ENCODE results near the gene NEO1.

The NEO1 gene

GRCh38 chr15:73331991-73332925 is 280.0 kb downstream of the NEO1 start:
- no peak for DNase-seq

GRCh38 chr15:73333001-73333400 is 280.7 kb downstream of the NEO1 start:
- DNase-seq: no peak

- DNase-seq: no peak
These were observed 281.8 kb downstream of the NEO1 start for GRCh38 chr15:73334086-73334485.

GRCh38 chr15:73335026-73335425 is 282.8 kb downstream of the NEO1 start:
- no peak for DNase-seq

DNA sequence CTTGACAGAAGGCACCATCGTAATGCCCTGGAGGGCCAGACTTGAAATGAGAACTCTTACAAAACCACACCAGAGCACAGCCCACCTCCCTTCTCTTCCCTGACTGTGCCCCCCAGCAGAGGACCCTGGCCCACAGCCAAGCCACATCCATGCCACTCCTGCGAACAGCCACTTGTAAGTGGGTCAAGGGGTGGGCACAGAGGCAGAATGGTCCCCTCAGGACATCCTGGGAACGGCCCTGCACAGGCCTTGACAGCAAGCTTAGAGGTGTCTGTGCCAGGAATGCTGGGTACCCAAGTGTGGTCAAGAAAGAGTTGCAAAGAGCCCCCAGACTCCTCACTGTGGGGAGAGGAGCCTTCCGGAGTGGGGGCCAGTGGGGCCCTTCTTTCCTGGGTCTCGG is 283.2 kb downstream of the NEO1 start:
- DNase-seq: no peak

DNA sequence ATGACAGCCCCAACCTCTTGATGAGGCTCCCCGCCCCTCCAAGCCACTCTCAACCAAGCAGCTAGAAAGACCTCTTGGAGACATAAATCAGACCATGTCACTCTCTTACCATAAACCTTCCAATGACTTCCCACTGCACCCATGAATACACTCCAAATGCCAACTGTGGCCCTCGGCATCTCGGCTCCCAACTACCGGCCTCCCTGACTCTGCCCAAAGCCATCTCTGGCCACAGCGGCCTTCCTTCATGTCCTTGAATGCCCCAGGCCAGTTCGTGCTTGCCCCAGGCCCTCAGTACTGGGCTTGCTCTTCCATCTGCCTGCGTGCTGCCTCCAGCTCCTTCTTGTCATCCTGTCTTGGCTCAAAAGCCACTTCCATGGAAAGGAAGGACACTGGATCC is 284.5 kb downstream of the NEO1 start:
- no peak for DNase-seq

DNA sequence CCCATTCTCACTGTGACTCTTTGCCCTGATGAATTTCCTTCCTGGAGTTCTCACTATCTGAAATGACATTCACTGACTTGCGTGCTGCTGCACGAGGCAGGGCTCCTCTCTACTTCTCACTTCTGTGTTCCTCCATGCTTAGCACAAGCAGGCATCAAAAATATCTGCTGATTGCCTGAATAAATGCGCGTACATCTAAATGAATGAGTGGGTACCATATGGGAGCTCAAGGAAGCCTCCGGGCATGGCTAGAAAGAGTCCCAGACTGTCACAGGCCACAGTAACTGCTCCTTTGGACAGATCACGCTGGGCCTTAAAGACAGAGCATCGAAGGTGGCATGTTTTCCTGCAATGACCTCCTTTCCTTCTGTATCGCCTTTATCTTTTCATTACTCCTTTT is 284.9 kb downstream of the NEO1 start:
- no peak for DNase-seq

- DNase-seq: no peak
These were observed 285.8 kb downstream of the NEO1 start for GRCh38 chr15:73338058-73338457.

DNA sequence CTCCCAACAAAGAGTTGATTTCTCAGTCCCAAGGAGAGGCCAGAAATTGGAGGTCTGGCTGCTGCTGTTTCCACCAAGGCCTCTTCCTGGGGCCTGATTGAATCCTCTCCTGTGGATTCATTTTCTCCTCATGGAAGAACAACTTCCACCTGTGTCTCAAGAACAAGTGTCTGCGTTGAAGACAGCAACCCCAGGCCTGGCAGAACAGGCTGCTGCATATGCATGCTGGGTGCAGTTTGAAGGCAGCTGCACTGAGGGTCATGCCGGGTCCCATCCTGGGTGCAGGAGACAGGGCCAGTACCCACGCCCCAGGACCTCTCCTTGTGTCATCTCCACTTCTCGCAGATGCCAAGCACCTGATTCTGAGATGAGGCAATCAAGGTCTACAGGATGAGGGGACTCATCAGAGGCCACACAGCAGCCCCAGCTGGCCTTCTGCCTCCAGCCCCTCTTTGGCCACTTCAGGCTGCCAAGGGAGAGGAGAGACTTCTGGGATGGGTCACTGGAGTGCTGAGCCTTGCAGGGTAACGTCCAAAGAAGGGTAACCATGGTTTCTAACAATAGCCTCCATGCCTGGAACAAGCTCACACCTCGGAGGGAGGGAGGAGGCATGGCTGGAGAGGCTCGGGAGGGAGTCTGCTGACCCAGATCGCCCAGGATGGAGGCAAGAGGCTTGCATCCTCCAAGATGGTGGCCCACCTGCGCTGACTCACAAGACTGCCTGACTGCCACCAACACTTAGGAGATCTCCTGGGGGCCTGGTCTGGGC is 286.5 kb downstream of the NEO1 start:
- DNase-seq: no peak

DNA sequence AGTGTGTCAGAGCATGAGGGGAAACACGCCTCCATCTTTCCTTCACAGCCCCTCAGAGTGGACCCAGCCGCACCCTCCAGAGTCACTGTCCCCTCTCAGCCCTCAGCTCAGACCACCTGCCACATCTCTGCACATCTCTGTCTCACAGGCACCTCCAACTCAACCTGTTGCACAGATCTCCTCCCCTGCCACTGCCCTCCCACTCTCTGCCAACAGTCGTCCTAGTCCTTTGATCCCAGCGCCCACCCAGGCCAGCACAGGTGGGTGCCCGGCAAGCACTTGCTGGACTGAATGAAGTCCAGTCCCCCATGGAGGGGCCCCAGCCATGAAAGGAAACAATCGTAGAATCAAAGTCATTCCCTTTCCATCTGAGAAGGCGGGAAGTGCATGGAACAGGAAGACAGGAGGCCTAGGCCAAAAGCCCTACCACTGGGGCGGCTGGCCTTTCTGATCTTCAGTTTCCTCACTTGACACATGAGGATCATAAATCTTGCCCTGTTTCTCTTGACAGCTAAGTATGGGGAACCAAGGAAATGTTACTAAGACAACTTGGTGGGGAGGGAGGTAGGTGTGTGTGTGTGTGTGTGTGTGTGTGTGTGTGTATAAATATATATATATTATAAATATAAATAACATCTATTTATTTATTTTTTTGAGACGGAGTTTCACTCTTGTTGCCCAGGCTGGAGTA is 288.4 kb downstream of the NEO1 start:
- no peak for DNase-seq

GRCh38 chr15:73341886-73342600 is 289.8 kb downstream of the NEO1 start:
- no peak for DNase-seq

- no peak for DNase-seq
These were observed 291.8 kb downstream of the NEO1 start for GRCh38 chr15:73344056-73344455.

GRCh38 chr15:73345658-73346057 is 293.4 kb downstream of the NEO1 start:
- DNase-seq: no peak

GRCh38 chr15:73346735-73347312 is 294.6 kb downstream of the NEO1 start:
- DNase-seq: peak; percentile 53 to 64

DNA sequence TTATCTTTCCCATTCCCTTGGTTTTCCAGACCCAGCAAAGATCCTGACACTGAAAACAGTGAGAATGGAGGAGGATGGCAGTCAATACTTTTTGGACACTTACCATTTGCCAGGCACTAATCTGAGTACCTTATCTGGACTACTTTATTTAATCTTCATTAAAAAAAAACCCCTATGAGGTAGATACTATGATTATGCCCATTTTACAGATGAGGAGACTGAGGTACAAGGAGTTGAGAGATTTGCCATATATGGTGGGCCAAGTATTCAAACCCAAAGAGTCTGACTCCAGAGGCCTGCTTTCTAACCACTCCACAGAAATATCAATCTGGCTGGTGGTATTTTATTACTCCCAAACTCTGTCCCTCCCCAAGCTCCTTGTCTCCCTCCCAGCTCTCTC is 296.9 kb downstream of the NEO1 start:
- DNase-seq: no peak

DNA sequence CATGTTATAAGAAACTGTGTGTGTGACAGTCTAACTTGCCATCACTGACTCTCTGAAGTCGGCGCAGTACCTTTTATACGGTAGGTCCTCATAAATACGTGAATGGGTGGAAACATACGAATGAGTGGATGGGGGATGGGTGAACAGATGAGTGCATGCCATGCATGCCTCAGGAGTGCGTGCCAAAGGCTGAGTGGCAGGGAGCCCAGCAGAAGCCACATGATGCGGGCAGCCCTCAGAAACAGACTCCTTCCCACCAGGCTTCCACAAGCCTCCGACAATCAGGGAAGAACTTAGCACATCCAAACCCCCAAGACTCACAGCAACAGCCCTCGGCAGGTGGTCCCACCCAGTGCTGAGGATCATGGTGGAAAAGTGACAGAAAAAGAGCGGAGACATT is 299.8 kb downstream of the NEO1 start:
- no peak for DNase-seq

DNA sequence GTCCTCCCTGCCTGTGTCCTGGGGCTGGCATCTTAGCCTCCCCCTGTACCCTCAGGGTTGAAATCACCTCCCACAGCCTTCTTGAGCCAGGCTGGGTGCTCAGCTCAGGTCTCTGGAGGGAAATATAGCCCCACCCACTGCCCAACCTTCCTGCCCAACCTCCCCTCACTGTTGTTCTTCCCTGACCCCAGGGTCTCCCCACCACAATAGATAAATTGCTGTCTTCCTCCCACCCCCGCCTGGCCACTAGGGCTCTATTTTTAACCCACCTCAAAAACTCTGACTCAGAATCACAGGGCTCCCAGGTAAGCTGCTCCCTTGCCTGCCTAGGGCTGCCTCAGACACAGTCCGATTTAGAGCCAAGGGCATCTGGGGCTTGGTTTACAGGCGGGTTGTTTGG is 301.5 kb downstream of the NEO1 start:
- DNase-seq: no peak

- no peak for DNase-seq
These were observed 302.0 kb downstream of the NEO1 start for GRCh38 chr15:73354241-73354640.

All from activated T-cell treated with anti-CD3 and anti-CD28 coated beads, Interleukin-2, amount 50 U/mL, for 48 hours (primary cell).